Stimulated activated CD4-positive, alpha-beta T cell treated with anti-CD3 and anti-CD28 coated beads, Interleukin-1b, Interleukin-23, amount 100 ng/mL, for 4 hours (primary cell): ENCODE measurements around the gene MPRIP.
"Not testable (repeated sequence)": the region's sequence is repeated elsewhere in the genome, so short reads cannot be mapped to it uniquely, and the experiment has no call there.

Experiments used
- DNase-seq, 2 donors: peaks; one replicate each; pipeline ENCODE4 v3.0.0-alpha.2; 2020; ENCODE audit warnings: low read depth in 2 of 2

Gene MPRIP

GRCh38 chr17:17042384-17042736, at the start of gene MPRIP:
Gene MPRIP, plus strand, starts transcription at chr17:17042457. Its CDS starts 392 bp downstream, at chr17:17042849.
- no peak for DNase-seq

DNA sequence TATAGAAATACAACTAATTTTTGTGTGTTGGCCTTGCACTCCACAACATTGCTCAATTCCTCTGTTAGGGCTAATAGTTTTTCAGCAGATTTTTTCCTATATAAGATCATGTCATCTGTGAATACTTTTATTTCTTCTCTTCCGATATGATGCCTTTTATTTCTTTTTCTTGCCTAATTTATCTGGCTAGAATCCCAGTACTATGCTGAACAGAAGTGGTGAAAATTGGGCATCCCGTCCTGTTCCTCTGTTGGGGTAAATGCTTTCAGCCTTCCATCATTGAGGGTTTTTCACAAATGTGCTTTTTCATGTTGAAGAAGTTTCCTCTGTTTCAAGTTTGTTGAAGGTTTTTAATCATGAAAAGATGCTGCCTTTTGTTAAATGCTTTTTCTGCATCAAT, 47.6 kb upstream of the MPRIP start:
- no peak for DNase-seq

- DNase-seq, result no peak
These were observed 46.3 kb upstream of the MPRIP start for GRCh38 chr17:16995930-16996329.

DNA sequence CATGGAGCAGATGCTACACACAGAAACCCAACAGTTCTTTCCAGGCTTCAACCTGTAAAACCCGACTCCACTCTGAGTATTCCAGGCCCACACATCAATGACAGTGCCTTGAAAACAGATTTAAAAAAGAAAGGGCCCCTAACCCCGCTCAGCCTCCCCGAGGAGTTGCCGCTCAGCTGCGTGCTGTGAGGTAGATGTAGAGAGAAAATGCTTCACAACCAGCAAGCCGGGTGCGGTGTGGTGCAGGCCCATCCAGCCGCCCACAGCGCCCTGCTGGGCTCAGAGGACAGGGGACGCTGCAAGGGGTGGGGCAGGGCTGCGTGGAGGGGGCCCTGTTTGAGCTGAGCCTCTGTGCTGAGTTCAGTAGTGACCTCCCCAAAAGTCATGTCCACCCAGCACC, 45.5 kb upstream of the MPRIP start:
- DNase-seq, result not testable (repeated sequence)

- DNase-seq, result peak in 1 of 2 donors; percentile 65
These were observed 44.5 kb upstream of the MPRIP start for GRCh38 chr17:16997514-16998429.

DNA sequence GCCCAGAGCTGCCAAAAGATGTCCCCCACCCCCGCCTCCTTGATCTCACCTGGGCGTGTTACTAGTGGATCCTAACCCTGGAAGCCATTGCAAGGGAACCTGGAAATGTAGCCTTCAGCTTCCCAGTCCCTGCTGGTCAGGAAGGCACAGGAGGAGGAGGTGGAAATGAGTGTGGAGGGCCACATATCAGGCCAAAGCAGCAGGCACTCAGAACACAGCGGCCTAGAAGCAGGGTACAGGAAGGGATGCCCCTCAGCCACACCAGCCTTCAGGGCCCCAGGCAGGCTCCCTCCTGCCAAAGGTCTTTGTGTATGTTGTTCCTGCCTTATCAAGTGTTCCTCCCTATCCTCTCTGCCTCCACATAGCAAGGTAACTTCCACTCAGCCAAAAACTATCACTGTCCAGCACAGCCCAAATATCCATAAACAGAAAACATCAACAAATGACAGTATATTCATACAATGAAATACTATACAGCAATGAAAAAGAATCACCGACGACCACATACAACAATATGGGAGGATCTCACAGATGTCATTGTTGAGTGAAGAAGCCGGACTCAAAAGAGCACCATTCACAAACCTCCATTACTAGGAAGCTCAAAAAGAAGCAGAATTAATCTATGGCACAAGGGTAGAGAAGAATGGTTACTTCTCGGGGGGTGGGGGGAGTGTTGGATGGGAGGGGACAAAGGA, 42.2 kb upstream of the MPRIP start:
- DNase-seq, result no peak

GRCh38 chr17:17001076-17001777, 41.0 kb upstream of the MPRIP start:
- no peak for DNase-seq

DNA sequence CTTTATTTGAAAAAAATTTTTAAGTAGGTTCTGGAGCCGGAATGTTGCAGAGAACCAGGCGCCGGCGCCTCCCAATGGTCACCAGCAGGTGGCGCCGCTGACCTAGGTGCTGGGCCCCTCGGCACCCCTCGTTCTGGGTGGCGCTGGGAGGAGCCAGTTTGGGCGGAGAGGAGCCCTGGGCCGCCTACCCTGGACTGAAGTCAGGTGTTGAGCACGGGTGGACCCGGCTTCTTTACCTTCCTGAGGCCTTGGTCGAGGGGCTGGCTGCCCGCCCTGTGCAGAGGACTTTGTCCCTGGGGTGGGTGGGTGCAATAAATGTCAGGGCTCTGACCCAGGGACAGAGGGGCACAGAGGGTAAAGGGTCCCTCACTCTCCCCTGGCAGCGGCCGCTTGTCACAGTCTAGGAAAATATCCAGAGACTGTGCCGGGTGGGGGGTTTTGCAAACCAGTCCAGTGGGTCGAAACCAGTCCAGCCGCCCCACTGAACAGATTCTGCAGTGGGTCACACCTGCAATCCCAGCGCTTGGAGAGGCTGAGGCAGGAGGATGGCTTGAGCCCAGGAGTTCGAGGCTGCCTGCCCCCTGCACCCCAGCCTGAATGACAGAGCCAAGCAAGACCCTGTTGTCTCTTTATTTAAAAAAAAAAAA, 40.3 kb upstream of the MPRIP start:
- DNase-seq, result peak; percentile 75 to 76

DNA sequence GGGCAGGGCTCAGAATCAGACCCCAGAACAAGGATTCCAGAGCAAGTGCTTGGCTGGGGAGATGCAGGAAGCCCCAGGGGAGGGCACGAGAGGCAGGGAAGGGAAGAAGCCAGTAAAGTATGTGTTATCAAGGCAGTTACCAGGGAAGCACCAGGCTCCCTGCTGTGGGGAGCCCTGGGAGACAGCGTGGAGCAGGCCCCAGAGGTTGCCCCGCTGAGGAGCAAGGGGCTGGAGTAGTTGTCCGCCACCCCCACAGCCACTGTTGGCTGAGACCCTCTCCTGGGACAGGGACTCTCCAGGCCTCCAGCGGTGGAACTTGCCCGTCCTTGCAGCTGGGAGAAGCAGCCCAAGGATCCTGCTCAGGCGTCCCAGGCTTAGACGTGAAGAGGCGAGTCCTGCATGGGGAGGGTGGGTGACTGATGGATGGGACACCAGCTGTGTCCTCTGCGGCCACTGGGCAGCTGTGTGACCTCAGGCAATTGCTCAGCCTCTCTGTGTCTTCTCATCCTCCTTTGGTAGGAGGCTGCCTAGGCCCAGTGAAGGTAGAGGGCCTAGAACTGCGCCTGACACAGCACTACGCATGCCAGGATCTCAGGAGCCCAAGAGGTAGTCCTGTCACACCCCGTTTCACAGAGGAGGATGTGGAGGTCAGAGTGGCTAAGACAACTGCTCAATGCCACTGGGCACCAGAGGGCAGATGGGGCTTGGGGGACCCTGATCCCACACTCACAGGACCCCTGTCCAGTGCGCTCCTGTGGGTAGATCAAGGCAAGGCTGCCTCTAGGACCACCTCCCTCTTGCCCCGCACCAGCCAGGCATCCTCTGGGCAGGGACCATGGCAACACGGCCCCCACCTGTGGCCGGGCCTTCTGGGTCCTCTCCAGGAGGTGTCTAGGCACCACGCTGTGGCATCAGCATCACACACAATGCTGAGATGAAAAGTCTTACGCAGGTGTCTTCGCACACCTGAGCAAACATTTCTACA, 39.2 kb upstream of the MPRIP start:
- not testable (repeated sequence) for DNase-seq

DNA sequence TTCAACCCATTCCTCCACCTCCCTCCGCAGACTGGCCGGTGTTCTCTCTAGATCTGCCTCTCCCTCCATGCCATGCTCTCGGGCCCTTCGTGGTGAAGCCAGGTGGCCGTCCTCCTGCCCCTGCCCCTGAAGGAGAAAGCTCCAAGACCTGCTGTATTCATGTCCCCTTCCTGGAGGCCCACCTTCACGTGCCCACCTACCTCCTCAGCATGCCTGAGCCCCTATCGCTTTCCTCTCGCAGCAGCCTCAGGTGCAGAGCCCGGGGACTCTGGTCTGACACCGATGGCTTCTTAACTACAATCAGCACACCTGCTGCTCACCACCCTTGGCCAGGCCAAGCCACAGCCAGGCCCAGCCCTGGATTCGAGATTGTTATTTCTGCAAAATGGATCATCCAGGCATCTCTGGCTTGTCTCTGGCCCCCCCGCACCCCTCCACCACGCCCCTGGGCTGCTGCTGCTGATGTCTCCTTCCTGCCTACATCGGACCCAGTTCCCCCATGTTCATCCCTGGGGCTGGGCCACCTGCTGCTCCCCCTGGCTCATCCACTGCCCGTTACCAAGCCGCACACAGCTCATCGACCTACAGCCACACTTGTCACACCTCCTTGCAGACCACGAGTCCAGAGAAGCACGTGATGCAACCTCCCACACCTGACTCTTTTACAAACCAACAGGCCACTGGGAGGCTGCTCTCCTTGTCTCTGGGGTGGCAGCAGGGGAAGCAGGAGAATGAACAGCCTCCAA, 37.8 kb upstream of the MPRIP start:
- no peak for DNase-seq

DNA sequence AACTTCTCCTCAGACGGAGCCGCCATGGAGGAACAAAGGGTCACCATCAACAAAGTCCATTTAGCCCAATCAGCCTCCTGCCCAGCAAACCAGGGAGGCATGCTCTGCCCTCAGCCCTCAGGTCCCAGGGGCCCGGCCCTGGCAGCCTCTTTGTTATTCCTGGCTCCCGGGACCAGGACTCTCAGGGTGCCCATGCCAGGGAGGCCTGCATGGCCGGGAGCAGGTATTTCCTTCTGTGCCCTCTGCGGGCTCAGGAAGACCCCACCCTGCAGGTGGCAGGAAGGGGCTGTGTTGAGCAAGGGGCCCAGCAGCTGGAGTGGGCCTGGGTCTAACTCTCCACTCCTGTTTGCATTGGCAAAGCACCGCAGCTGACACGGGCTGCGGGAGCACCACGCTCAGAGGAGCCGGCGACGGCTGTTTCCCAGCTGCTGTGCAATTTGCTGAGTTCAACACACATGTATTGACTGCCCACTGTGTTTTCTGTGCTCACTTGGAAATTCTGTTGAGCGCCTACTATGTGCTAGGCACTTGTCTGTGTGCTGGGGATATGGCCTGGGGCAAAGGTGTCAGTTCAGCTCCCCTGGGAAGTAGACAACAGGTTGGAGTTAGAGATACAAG, 37.2 kb upstream of the MPRIP start:
- DNase-seq, result not testable (repeated sequence)

DNA sequence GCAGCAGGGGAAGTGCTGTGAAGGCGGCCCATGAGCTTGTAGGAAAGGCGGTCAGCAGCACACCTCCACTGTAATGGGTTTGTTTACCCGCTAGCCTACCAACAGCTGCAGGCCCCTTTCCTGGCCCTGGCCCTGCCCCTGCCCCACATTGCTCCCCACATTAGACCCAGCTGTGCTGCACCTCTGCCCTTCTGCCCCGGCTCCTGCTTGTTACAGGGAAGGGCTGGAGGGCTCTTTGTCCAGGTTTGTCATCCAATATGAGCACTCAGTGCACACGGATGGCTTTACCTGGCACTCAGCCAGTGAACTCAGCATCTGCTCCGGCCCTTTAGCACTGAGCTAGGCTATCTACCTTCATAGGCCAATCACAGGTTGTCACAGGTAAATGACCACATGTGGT, 34.4 kb upstream of the MPRIP start:
- DNase-seq, result not testable (repeated sequence)

GRCh38 chr17:17008621-17009397, 33.4 kb upstream of the MPRIP start:
- DNase-seq, result not testable (repeated sequence)

GRCh38 chr17:17009972-17010371, 32.3 kb upstream of the MPRIP start:
- DNase-seq, result not testable (repeated sequence)

DNA sequence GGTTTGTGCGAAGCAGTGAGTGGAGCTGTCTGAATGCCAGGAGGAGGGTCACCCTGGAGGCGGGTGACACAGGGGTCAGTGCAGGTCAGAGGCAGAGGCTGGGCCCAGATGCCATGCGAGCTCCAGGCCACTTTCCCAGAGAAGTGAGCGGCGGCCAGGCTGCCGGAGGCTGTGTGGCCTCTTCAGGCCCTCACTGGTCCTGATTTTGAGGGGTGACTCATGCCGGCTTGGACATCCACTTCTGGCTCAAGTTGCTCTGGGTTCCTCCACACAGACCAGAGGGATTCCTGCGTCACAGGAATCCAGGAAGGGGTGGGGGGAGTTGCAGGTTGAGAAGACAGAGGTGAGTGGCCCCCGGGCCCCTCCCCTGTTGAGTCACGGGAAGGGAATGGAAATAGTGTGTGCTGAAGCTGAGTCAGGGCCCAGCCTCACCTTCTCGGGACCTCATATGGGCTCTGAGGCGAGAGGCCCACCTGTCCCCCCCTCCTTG, 31.7 kb upstream of the MPRIP start:
- DNase-seq, result not testable (repeated sequence)

- not testable (repeated sequence) for DNase-seq
These were observed 31.0 kb upstream of the MPRIP start for GRCh38 chr17:17011043-17011907.
